DMS153 treated with DMSO at 0.1 percent for 48 hours (cell line): ENCODE measurements around the gene DNAJB7.
"Not testable (repeated sequence)": the region's sequence is repeated elsewhere in the genome, so short reads cannot be mapped to it uniquely, and the experiment has no call there.

Experiments
- DNase-seq: peaks from one replicate; lab custom pipeline; 2025; ENCODE audit not compliant: unreplicated experiment; lab: John Stamatoyannopoulos, UW

The DNAJB7 gene

DNA sequence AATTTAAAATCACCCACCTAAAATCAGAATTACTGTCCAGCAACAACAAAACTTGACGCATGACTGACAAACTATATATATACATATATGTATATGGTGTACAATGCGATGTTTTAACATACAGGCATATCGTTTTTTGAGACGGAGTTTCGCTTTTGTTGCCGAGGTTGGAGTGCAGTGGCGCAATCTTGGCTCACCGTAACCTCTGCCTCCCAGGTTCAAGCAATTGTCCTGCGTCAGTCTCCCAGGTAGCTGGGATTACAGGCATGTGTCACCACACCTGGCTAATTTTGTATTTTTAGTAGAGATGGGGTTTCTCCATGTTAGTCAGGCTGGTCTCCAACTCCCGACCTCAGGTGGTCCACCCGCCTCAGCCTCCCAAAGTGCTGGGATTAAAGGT lies 16.1 kb downstream of the DNAJB7 start:
- DNase-seq = not testable (repeated sequence)

GRCh38 chr22:40844951-40845350 lies 17.0 kb downstream of the DNAJB7 start:
- DNase-seq = no peak

GRCh38 chr22:40838486-40838885 lies 23.4 kb downstream of the DNAJB7 start:
- DNase-seq = no peak

GRCh38 chr22:40834619-40835018 lies 27.3 kb downstream of the DNAJB7 start:
- DNase-seq = no peak

- DNase-seq = no peak
These were observed 32.8 kb downstream of the DNAJB7 start for GRCh38 chr22:40829131-40829530.

DNA sequence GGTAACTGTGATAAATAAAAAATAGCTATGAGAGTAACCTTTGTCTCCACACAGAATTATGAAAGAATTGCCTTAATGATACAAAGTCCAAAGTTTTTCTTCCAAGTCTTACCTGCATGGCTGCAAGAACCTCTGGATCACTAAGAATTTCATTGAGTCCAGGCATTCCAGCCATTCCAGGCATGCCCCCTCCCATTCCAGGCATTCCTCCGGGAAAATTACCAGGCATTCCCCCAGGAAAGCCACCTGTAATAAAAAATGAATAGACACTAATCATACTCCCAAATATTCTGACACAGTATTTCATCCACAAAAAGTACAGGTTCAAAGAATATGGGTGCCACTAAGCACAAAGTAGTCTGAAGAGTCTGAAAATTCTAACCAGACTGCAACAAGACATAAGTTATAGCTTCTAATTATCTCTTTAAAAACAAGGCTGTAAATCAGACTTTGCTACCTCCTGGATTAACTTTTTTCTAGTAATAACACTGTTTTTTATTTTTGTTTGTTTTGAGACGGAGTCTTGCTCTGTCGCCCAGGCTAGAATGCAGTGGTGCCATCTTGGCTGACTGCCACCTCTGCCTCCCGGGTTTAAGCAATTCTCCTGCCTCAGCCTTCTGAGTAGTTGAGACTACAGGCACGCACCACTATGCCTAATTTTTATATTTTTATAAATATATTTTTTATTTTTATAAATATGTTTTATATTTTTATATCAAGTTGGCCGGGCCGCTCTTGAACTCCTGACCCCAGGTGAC lies 34.8 kb downstream of the DNAJB7 start:
- no peak for DNase-seq

DNA sequence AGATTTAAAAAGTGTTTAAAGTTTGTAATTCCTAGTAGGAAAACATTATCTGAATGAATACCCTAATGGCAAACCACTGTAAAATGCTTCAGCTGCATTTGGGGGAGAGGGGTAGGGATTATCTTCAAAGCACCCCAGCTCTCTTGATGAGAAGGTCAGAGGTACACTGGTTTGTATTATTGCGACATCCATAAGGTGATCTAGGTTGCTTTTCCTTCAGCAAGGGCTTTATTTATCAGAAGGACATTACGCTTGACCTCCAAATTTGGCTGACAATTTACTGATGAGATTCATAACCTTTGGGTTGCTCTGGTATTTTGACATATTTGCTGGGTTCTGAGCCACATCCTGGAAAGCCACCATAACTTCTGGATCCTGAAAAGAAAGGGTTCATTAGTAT lies 35.6 kb downstream of the DNAJB7 start:
- DNase-seq = not testable (repeated sequence)

GRCh38 chr22:40823426-40823825 lies 38.5 kb downstream of the DNAJB7 start:
- DNase-seq = no peak

- peak; percentile 29 for DNase-seq
These were observed 42.2 kb downstream of the DNAJB7 start for GRCh38 chr22:40819599-40820140.

DNA sequence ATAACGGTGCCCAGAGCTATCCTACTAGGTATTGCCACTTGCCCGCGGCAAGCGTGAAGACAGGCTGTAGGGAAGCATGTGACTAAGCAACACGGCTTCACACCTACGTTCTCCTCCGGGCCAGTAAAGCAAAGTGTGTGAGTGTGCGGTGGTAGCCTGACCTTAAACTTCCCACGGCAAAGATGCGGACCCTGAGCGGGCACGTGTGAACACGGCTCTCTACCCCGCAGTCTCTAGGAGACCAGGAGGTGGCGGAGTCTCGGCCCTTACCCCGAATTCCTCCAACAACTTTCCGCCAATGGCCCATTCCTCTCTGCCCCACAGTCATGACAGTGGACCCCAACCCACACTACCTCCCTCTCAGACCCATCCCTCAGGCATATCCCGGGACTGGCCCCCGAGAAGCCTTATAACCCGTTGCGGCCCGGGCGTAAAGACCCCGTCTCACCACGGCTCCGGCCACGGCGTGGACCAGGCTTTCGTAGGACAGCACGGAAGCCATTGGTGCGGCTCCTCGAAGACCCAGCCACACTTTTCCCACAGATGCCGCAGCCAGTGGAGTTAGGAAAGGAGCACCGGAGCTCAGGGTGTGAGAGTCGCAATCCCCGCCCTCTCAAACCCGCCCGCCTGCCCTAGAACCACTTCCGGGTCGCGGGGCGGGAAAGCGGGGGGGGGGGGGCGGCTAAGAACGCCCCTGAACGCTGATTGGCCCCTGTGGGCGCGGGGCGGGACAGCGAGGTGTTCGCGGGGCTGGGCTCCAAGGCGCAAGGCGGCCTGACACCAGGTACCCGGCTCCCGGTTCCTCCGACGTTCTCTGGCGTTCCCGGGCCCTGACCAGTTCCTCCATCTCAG lies 42.9 kb downstream of the DNAJB7 start, which contains the start of gene SLC25A17:
TSS of gene SLC25A17 (minus strand) at position 600 of the 852 bp plus-strand sequence. CDS start at position 502, 98 bp downstream.
- DNase-seq = peak; percentile 72

DNA sequence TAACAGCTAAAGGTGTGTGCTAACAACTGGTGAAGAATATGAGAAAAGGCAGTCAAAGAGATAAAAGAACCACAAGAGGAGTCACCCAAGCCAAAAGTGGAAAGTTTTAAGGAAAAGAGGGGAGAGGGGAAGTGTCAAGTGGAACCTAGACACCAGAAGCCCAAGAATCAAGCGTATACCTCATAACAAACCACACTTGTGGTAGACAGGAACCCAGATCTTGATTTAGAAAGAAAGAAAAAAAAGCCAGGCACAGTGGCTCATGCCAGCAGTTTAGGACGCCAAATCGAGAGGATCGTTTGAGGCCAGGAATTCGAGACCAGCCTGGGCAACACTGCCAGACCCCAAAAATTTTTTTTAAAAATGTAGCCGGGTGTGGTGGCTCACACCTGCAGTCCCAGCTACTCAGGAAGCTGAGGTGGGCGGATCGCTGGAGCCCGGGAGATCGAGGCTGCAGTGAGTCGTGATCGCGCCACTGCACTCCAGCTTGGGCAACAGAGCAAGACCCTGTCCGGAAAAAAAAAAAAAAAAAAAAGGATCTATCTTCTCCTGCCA lies 43.6 kb downstream of the DNAJB7 start:
- no peak for DNase-seq

GRCh38 chr22:40817737-40818136 lies 44.2 kb downstream of the DNAJB7 start:
- no peak for DNase-seq

DNA sequence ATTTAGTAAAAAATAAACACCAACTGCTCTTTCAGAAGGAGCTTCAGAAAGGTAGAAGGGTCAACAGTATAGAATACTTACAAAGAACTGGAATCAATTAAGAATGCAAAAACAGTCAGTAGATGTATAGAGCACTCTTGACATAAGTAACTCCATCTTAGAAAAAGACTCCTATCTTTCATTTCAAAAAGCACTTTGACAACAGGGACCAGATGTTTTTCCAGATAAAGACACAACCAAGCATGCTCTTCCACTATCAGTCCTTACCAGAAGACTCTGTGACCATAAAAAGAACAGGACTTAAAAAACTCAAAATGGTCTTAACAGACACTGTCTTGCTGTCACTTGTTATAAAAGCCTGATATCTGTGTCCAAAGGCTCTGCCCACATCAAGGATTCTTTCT lies 48.0 kb downstream of the DNAJB7 start:
- DNase-seq = no peak
